CD8-positive, alpha-beta memory T cell (primary cell): Measurements from ENCODE around the gene TRPV6. TPM values are rescaled to one million over a fixed set of nuclear protein-coding genes. Genes with fewer than 3 reads are reported as not detected.

Experiments
- CTCF ChIA-PET: fragments of 350-600 bp; sonication (Branson Sonifier 250); formaldehyde crosslinking; loops from one replicate; lab custom pipeline; 2021; ENCODE audit warnings: antibody characterized with exemption; lab: Charles Lee
- POLR2A ChIA-PET: fragments of 350-600 bp; sonication (Branson Sonifier 250); formaldehyde crosslinking; loops from one replicate; lab custom pipeline; 2021; ENCODE audit warnings: antibody characterized with exemption; lab: Charles Lee
- DNase-seq, 5 donors: peaks; one replicate each; pipeline versions ENCODE4 v3.0.0 to v3.0.0-alpha.2; 2020 to 2022; ENCODE audit warnings: mixed read lengths in 1 of 5
- H3K27ac ChIP-seq: one replicate; pipeline ENCODE4 v1.7.0; 2013; ENCODE audit warnings: low read depth, mild to moderate bottlenecking, low read length, moderate library complexity
- H3K27me3 ChIP-seq: 2 replicates; pipeline ENCODE4 v1.7.0; 2013; ENCODE audit warnings: low read length, mild to moderate bottlenecking; ENCODE audit not compliant: insufficient read depth, poor library complexity, severe bottlenecking
- H3K36me3 ChIP-seq: 2 replicates; pipeline ENCODE4 v1.7.0; 2013; ENCODE audit warnings: mild to moderate bottlenecking, low read length, moderate library complexity; ENCODE audit not compliant: insufficient read depth
- H3K4me1 ChIP-seq: 2 replicates; pipeline ENCODE4 v1.7.0; 2013; ENCODE audit warnings: mild to moderate bottlenecking, low read length, moderate library complexity; ENCODE audit not compliant: insufficient read depth
- H3K4me3 ChIP-seq: 2 replicates; pipeline ENCODE4 v1.7.0; 2013; ENCODE audit warnings: mild to moderate bottlenecking, low read length
- H3K9me3 ChIP-seq: 2 replicates; pipeline ENCODE4 v1.7.0; 2013; ENCODE audit warnings: mild to moderate bottlenecking, low read length
- H3K27ac Mint-ChIP-seq, 8 donors: one replicate each; pipeline ENCODE4 v1.8.0; 2020 to 2021; ENCODE audit warnings: mixed read lengths in 8 of 8, mild to moderate bottlenecking in 6 of 8, inconsistent platforms in 3 of 8, moderate library complexity in 3 of 8
- H3K27me3 Mint-ChIP-seq, 2 donors: one replicate each; pipeline ENCODE4 v1.8.0; 2020 to 2021; ENCODE audit warnings: mixed read lengths in 2 of 2, mild to moderate bottlenecking in 1 of 2, moderate library complexity in 1 of 2
- H3K36me3 Mint-ChIP-seq, 3 donors: one replicate each; pipeline ENCODE4 v1.8.0; 2020 to 2021; ENCODE audit warnings: mixed read lengths in 3 of 3, inconsistent platforms in 1 of 3, mild to moderate bottlenecking in 1 of 3
- H3K4me1 Mint-ChIP-seq, 3 donors: one replicate each; pipeline ENCODE4 v1.8.0; 2020 to 2021; ENCODE audit warnings: mixed read lengths in 3 of 3, inconsistent platforms in 1 of 3, mild to moderate bottlenecking in 1 of 3
- H3K4me3 Mint-ChIP-seq, 7 donors: one replicate each; pipeline ENCODE4 v1.8.0; 2020 to 2021; ENCODE audit warnings: mixed read lengths in 7 of 7, mild to moderate bottlenecking in 6 of 7, moderate library complexity in 4 of 7, inconsistent platforms in 2 of 7
- H3K9me3 Mint-ChIP-seq, 5 donors: one replicate each; pipeline ENCODE4 v1.8.0; 2020 to 2022; ENCODE audit warnings: mixed read lengths in 5 of 5, mild to moderate bottlenecking in 3 of 5, moderate library complexity in 2 of 5, inconsistent platforms in 1 of 5
- polyA plus RNA-seq: library from polyadenylated mRNA; unstranded; fragments of 300-500 nt; fragmentation: Illumina TruSeq; gene quantifications from one replicate; pipeline ENCODE4 v1.2.3, GENCODE V29; 2021
- total RNA-seq, 2 experiments: library from RNA; stranded (reverse); gene quantifications; one replicate each; pipeline ENCODE4 v1.2.3, GENCODE V29; 2021

TRPV6 gene
- total and polyA plus RNA-seq, 3 experiments from 2014 or later: not detected

DNA sequence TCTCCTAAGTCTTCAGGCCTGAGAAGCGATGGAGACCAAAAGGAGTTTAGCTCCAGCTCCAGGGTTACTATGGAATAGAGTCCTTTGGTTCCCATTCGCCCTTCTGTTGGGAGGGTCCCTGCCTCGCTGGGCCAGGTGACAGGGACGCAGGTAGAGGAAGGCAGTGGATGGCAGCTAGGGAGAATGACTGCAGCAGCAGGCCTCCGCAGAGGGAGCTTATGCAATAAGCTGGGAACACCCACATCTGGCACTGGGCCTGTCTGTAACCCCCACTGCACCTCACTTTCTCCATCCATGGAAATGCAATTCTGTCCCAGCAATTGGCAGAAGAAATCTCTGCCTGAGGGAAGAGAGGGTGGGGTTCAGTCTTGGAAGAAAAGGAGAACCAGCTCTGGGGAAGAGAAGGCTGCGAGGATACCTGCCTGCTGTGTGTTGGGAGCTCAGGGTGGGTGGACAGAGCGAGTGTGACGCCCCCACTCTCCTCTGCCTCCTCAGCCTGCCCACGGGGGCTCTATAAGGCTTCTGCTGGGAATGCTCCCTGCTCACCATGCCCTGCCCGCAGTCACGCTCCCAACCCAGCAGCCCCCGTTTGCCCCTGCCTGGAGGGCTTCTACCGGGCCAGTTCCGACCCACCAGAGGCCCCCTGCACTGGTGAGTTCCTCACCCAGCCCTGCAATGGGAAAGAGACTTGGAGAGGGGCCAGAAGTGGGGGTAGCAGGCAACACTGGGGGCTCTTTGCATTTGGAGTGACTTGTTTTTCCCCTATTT, 20.4 kb downstream of the TRPV6 start:
- no peak overlapping the region for H3K27ac Mint-ChIP-seq
- no peak overlapping the region for H3K4me3 ChIP-seq
- H3K27me3 Mint-ChIP-seq: no peaks in the 10 kb centered on the region
- H3K27ac ChIP-seq: no peak overlapping the region
- ChIA-PET POLR2A (no interaction called here), CTCF (interaction anchor here (1.1 to 2.8 kb wide), 4 partner anchors 10 to 562 kb away, joined by 3 to 7 read pairs (median 5); partner anchors contain the start of gene EPHB6)
- no peaks in the 10 kb centered on the region for H3K9me3 Mint-ChIP-seq
- no peak overlapping the region for H3K4me3 Mint-ChIP-seq
- H3K27me3 ChIP-seq: no peaks in the 10 kb centered on the region
- H3K36me3 ChIP-seq: no peaks in the 10 kb centered on the region
- no peak for DNase-seq
- H3K9me3 ChIP-seq: no peaks in the 10 kb centered on the region
- H3K4me1 Mint-ChIP-seq: peaks cover 0 to 3% (median 0%) of the 10 kb centered on the region in 3 donors
- no peaks in the 10 kb centered on the region for H3K4me1 ChIP-seq
- peaks cover 0 to 45% (median 6%) of the 10 kb centered on the region in 3 donors for H3K36me3 Mint-ChIP-seq

DNA sequence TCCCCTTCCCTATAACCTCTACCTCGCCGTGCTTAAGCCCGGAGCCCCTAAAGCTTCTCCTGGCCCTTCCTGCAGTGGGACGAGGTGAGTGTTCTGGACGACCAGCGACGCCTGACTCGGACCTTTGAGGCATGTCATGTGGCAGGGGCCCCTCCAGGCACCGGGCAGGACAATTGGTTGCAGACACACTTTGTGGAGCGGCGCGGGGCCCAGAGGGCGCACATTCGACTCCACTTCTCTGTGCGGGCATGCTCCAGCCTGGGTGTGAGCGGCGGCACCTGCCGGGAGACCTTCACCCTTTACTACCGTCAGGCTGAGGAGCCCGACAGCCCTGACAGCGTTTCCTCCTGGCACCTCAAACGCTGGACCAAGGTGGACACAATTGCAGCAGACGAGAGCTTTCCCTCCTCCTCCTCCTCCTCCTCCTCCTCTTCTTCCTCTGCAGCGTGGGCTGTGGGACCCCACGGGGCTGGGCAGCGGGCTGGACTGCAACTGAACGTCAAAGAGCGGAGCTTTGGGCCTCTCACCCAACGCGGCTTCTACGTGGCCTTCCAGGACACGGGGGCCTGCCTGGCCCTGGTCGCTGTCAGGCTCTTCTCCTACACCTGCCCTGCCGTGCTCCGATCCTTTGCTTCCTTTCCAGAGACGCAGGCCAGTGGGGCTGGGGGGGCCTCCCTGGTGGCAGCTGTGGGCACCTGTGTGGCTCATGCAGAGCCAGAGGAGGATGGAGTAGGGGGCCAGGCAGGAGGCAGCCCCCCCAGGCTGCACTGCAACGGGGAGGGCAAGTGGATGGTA, 21.5 kb downstream of the TRPV6 start:
- H3K9me3 ChIP-seq: no peaks in the 10 kb centered on the region
- H3K36me3 ChIP-seq: no peaks in the 10 kb centered on the region
- Mint-ChIP-seq H3K4me3 (no peak overlapping the region), H3K4me1 (peaks cover 0 to 3% (median 0%) of the 10 kb centered on the region in 3 donors), H3K27ac (no peak overlapping the region), H3K27me3 (no peaks in the 10 kb centered on the region), H3K9me3 (no peaks in the 10 kb centered on the region), H3K36me3 (peaks cover 0 to 37% (median 2%) of the 10 kb centered on the region in 3 donors)
- ChIA-PET POLR2A (no interaction called here), CTCF (interaction anchor here (1.3 kb wide), 1 partner anchor 9 kb away, joined by 7 read pairs; the partner anchor contains the start of gene EPHB6)
- H3K4me1 ChIP-seq: no peaks in the 10 kb centered on the region
- no peak overlapping the region for H3K4me3 ChIP-seq
- DNase-seq: no peak
- H3K27ac ChIP-seq: no peak overlapping the region
- no peaks in the 10 kb centered on the region for H3K27me3 ChIP-seq

DNA sequence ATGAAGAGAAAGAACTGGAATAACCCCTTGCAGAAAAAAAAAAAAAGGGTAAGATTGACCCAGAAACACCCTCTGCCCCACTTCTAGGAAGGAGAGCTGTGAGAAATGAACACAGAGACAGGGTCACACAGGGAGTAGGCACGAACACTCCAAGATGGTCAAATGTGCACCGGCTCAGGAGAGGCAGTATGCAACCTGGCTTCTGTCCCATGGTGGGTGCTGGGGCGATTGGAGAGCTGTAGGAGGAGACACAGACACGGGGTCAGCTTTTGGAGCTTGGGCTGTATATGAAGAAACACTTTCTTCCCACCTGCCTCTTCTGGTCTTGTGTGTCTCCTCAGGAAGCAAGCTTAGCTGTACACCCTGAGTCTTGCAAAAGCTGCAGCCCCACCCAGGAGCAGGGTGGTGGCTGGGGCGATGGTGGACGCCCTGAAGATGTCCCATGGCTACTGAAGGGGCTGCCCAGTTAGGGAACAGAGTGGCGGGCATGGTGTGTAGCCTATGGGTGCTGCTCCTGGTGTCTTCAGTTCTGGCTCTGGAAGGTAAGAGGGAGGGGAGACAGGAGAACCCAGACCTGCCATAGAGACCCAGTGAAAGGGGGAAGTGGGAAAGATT, 22.7 kb downstream of the TRPV6 start:
- DNase-seq: no peak

GRCh38 chr7:142862351-142862750, 23.2 kb downstream of the TRPV6 start:
- DNase-seq: no peak
- CTCF ChIA-PET: interaction anchor here (0.9 kb wide), 2 partner anchors 19 to 41 kb away, joined by 3 read pairs; no protein-coding TSS in a partner anchor
- H3K4me1 ChIP-seq: peaks cover 4% of the 10 kb centered on the region

More for the DNA sequence above, 22.7 kb downstream of the TRPV6 start:
- Histone ChIP-seq H3K9me3 (no peaks in the 10 kb centered on the region), H3K4me1 (no peaks in the 10 kb centered on the region), H3K4me3 (no peak overlapping the region), H3K27me3 (no peaks in the 10 kb centered on the region), H3K36me3 (no peaks in the 10 kb centered on the region), H3K27ac (no peak overlapping the region)
- Mint-ChIP-seq H3K4me1 (peaks cover 0 to 3% (median 0%) of the 10 kb centered on the region in 3 donors), H3K36me3 (peaks cover 0 to 34% (median 2%) of the 10 kb centered on the region in 3 donors), H3K27ac (peak overlapping the region in 4 of 8 donors; percentile 39 to 72 (median 54)), H3K9me3 (no peaks in the 10 kb centered on the region), H3K27me3 (no peaks in the 10 kb centered on the region), H3K4me3 (peak overlapping the region in 1 of 7 donors; percentile 44)
- CTCF ChIA-PET: interaction anchor here (0.9 kb wide), 2 partner anchors 18 to 41 kb away, joined by 3 read pairs; no protein-coding TSS in a partner anchor
- POLR2A ChIA-PET: no interaction called here

DNA sequence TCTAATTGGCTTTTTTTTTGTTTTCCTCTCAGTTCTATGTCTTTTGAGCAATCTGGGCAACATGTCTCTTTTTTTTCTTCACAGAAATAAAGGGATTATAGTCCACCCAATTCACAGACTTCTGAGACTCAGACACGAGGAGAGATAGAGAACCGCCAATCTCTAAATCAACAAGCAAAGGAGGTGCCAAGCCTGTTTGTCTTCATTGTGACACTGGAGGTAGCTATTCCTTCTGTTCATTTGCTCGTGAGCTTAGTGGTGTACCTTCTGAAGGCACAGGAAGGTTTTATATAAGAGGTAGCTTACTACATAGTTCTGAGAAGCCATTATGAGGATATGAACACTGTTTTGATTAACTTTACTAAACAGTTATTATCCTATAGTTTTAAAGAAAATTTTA, 24.6 kb downstream of the TRPV6 start:
- Mint-ChIP-seq H3K36me3 (peaks cover 0 to 34% (median 2%) of the 10 kb centered on the region in 3 donors), H3K27ac (no peak overlapping the region), H3K4me3 (no peak overlapping the region), H3K9me3 (no peaks in the 10 kb centered on the region), H3K4me1 (peaks cover 5 to 13% (median 11%) of the 10 kb centered on the region in 3 donors), H3K27me3 (no peaks in the 10 kb centered on the region)
- H3K27ac ChIP-seq: no peak overlapping the region
- no peaks in the 10 kb centered on the region for H3K36me3 ChIP-seq
- no peak overlapping the region for H3K4me3 ChIP-seq
- no peak for DNase-seq
- ChIA-PET POLR2A (no interaction called here), CTCF (interaction anchor here (1.0 to 1.3 kb wide), 2 partner anchors 47 to 48 kb away, joined by 3 read pairs; no protein-coding TSS in a partner anchor)
- peaks cover 11% of the 10 kb centered on the region for H3K4me1 ChIP-seq
- no peaks in the 10 kb centered on the region for H3K27me3 ChIP-seq
- no peaks in the 10 kb centered on the region for H3K9me3 ChIP-seq

More at GRCh38 chr7:142862351-142862750, 23.2 kb downstream of the TRPV6 start:
- Histone ChIP-seq H3K36me3 (no peaks in the 10 kb centered on the region), H3K27ac (no peak overlapping the region), H3K9me3 (no peaks in the 10 kb centered on the region), H3K27me3 (no peaks in the 10 kb centered on the region), H3K4me3 (no peak overlapping the region)
- Mint-ChIP-seq H3K4me1 (peaks cover 0 to 4% (median 3%) of the 10 kb centered on the region in 3 donors), H3K9me3 (no peaks in the 10 kb centered on the region), H3K4me3 (no peak overlapping the region), H3K27me3 (no peaks in the 10 kb centered on the region), H3K27ac (peak overlapping the region in 4 of 8 donors; percentile 42 to 72 (median 54)), H3K36me3 (peaks cover 0 to 34% (median 2%) of the 10 kb centered on the region in 3 donors)
- POLR2A ChIA-PET: no interaction called here

DNA sequence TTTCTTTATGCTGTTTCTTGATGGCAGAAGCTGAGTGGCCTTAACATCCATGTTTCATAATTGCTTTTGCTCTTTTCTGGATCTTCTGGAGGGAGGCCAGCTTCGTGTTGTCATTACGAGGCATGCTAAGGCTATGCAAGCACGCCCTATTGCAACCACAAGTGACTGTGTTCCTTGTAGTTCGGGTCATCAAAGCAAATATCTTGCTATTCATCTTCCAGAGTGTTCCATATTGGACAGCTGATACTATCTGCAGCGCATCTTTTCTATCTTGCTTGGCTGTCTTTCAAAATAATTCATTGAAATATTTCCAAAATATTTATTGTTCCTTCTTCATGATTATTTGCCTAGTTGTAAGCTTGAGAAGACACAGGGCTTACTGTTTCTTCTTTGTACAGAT, 25.7 kb downstream of the TRPV6 start:
- peaks cover 5 to 20% (median 13%) of the 10 kb centered on the region in 3 donors for H3K4me1 Mint-ChIP-seq
- Histone ChIP-seq H3K4me1 (peaks cover 16% of the 10 kb centered on the region), H3K36me3 (no peaks in the 10 kb centered on the region), H3K27ac (no peak overlapping the region), H3K4me3 (no peak overlapping the region), H3K9me3 (no peaks in the 10 kb centered on the region), H3K27me3 (no peaks in the 10 kb centered on the region)
- no peak for DNase-seq
- no peak overlapping the region for H3K27ac Mint-ChIP-seq
- no peaks in the 10 kb centered on the region for H3K9me3 Mint-ChIP-seq
- ChIA-PET POLR2A (no interaction called here), CTCF (interaction anchor here (1.3 kb wide), 1 partner anchor 47 kb away, joined by 3 read pairs; no protein-coding TSS in a partner anchor)
- no peaks in the 10 kb centered on the region for H3K27me3 Mint-ChIP-seq
- peaks cover 0 to 33% (median 2%) of the 10 kb centered on the region in 3 donors for H3K36me3 Mint-ChIP-seq
- H3K4me3 Mint-ChIP-seq: no peak overlapping the region

- H3K36me3 ChIP-seq: no peaks in the 10 kb centered on the region
- no peak overlapping the region for H3K4me3 Mint-ChIP-seq
- peaks cover 5 to 20% (median 13%) of the 10 kb centered on the region in 3 donors for H3K4me1 Mint-ChIP-seq
- no peaks in the 10 kb centered on the region for H3K9me3 Mint-ChIP-seq
- peaks cover 16% of the 10 kb centered on the region for H3K4me1 ChIP-seq
- H3K9me3 ChIP-seq: no peaks in the 10 kb centered on the region
- H3K27ac ChIP-seq: no peak overlapping the region
- ChIA-PET POLR2A (no interaction called here), CTCF (interaction anchor here (0.9 to 1.3 kb wide), 2 partner anchors 14 to 47 kb away, joined by 3 to 4 read pairs; no protein-coding TSS in a partner anchor)
- H3K36me3 Mint-ChIP-seq: peaks cover 0 to 31% (median 2%) of the 10 kb centered on the region in 3 donors
- H3K27me3 Mint-ChIP-seq: no peaks in the 10 kb centered on the region
- H3K27ac Mint-ChIP-seq: no peak overlapping the region
- no peaks in the 10 kb centered on the region for H3K27me3 ChIP-seq
- no peak for DNase-seq
- H3K4me3 ChIP-seq: no peak overlapping the region
Observed at GRCh38 chr7:142859411-142859810, 26.1 kb downstream of the TRPV6 start.
